Endothelial cell (in vitro differentiated cells): ENCODE measurements around the gene ADAD1. TPM values are rescaled to one million over a fixed set of nuclear protein-coding genes. Genes with fewer than 3 reads are reported as not detected.

Source experiments
- DNase-seq: peaks from one replicate; pipeline ENCODE4 v3.0.0; 2021; ENCODE audit warnings: low spot score
- H3K27ac Mint-ChIP-seq: one replicate; pipeline ENCODE4 v1.8.0; 2021; ENCODE audit warnings: mixed read lengths, inconsistent platforms; ENCODE audit not compliant: unreplicated experiment
- H3K27me3 Mint-ChIP-seq: one replicate; pipeline ENCODE4 v1.8.0; 2021; ENCODE audit warnings: mild to moderate bottlenecking, moderate library complexity, mixed read lengths, inconsistent platforms; ENCODE audit not compliant: unreplicated experiment
- H3K36me3 Mint-ChIP-seq: one replicate; pipeline ENCODE4 v1.8.0; 2021; ENCODE audit warnings: mild to moderate bottlenecking, low read depth, mixed read lengths, inconsistent platforms; ENCODE audit not compliant: unreplicated experiment
- H3K4me1 Mint-ChIP-seq: one replicate; pipeline ENCODE4 v1.8.0; 2021; ENCODE audit warnings: mild to moderate bottlenecking, mixed read lengths, inconsistent platforms; ENCODE audit not compliant: unreplicated experiment
- H3K4me3 Mint-ChIP-seq: one replicate; pipeline ENCODE4 v1.8.0; 2021; ENCODE audit warnings: mild to moderate bottlenecking, mixed read lengths, inconsistent platforms; ENCODE audit not compliant: unreplicated experiment
- H3K9me3 Mint-ChIP-seq: one replicate; pipeline ENCODE4 v1.8.0; 2021; ENCODE audit warnings: mixed read lengths, inconsistent platforms; ENCODE audit not compliant: unreplicated experiment
- CTCF ChIP-seq: fragments of 200-600 bp; sonication (generic); IDR thresholded peaks from one replicate; pipeline ENCODE4 v1.5.0; 2021; ENCODE audit warnings: antibody characterized with exemption; ENCODE audit not compliant: unreplicated experiment
- total RNA-seq: library from RNA; stranded (reverse); fragmentation: NEBNext Ultra II Directional; extraction: Animal tissue kit (Norgen Biotek cat#: 25700); gene quantifications from one replicate; pipeline ENCODE4 v1.2.1, GENCODE V29; 2021; ENCODE audit not compliant: unreplicated experiment

Gene ADAD1
- total RNA-seq, 1 donor from 2014 or later, result not detected

DNA sequence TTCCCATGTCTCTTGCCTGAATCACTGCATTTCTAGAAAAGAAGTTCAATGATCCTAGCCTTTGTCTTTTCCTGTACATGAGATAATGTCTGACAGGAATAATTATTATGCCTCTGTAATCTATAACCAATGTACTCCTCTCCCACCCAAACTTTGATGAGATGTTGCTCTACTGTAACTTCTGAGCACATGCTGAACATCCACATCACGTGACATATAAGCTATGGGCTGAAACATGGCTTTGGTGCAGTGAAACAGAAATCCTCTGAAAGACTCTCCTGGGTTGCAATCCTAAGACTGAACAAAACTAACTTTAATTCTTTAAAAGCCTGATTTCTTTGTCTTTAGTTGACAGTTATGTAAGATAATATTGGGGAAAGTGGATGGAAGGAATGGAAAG is 1.5 kb upstream of the ADAD1 start:
- no peaks in the 10 kb centered on the region for H3K9me3 Mint-ChIP-seq
- no peak overlapping the region for H3K4me3 Mint-ChIP-seq
- H3K4me1 Mint-ChIP-seq, result no peaks in the 10 kb centered on the region
- no peak for TF ChIP-seq CTCF
- no peaks in the 10 kb centered on the region for H3K36me3 Mint-ChIP-seq
- no peaks in the 10 kb centered on the region for H3K27me3 Mint-ChIP-seq
- no peak overlapping the region for H3K27ac Mint-ChIP-seq
- DNase-seq, result no peak

GRCh38 chr4:122379239-122379638 is 428 bp downstream of the ADAD1 start:
- no peak overlapping the region for H3K4me3 Mint-ChIP-seq
- no peaks in the 10 kb centered on the region for H3K9me3 Mint-ChIP-seq
- H3K36me3 Mint-ChIP-seq, result no peaks in the 10 kb centered on the region
- no peaks in the 10 kb centered on the region for H3K27me3 Mint-ChIP-seq
- DNase-seq, result no peak
- no peaks in the 10 kb centered on the region for H3K4me1 Mint-ChIP-seq
- no peak overlapping the region for H3K27ac Mint-ChIP-seq
- TF ChIP-seq CTCF, result no peak

GRCh38 chr4:122383341-122383740 is 4.5 kb downstream of the ADAD1 start:
- Mint-ChIP-seq H3K27me3 (no peaks in the 10 kb centered on the region), H3K9me3 (no peaks in the 10 kb centered on the region), H3K4me3 (no peak overlapping the region), H3K4me1 (no peaks in the 10 kb centered on the region), H3K36me3 (no peaks in the 10 kb centered on the region), H3K27ac (no peak overlapping the region)
- no peak for DNase-seq
- no peak for TF ChIP-seq CTCF

- Mint-ChIP-seq H3K27me3 (no peaks in the 10 kb centered on the region), H3K4me1 (no peaks in the 10 kb centered on the region), H3K36me3 (no peaks in the 10 kb centered on the region), H3K27ac (no peak overlapping the region), H3K4me3 (no peak overlapping the region), H3K9me3 (no peaks in the 10 kb centered on the region)
- no peak for DNase-seq
- no peak for TF ChIP-seq CTCF
Measured at GRCh38 chr4:122384245-122384644, 5.4 kb downstream of the ADAD1 start.

- Mint-ChIP-seq H3K36me3 (no peaks in the 10 kb centered on the region), H3K9me3 (no peaks in the 10 kb centered on the region), H3K4me1 (no peaks in the 10 kb centered on the region), H3K4me3 (no peak overlapping the region), H3K27ac (no peak overlapping the region), H3K27me3 (no peaks in the 10 kb centered on the region)
- DNase-seq, result no peak
- TF ChIP-seq CTCF, result no peak
Measured at GRCh38 chr4:122393276-122393675, 14.5 kb downstream of the ADAD1 start.
